PC-3 (cell line): Measurements from ENCODE around the gene EPB41L2. TPM values are rescaled to one million over a fixed set of nuclear protein-coding genes. Genes with fewer than 3 reads are reported as not detected.

Experiments
- ATAC-seq: fragments of 200-7000 bp; cut with Tn5 transposase; 2 replicates; pipeline ENCODE4 v1.9.1; 2020; ENCODE audit warnings: mild to moderate bottlenecking, moderate library complexity
- BruUV-seq: library from RNA; stranded (reverse); fragments of 400-500 nt; replicated peaks from 2 replicates; lab custom pipeline; 2021; lab: Mats Ljungman, UMichigan
- CTCF ChIA-PET: fragments of 300-600 bp; sonication (Branson Sonifier 250); formaldehyde crosslinking; loops from one replicate; lab custom pipeline; 2022; ENCODE audit warnings: antibody characterized with exemption; lab: Charles Lee
- POLR2A ChIA-PET: fragments of 300-600 bp; sonication (Branson Sonifier 250); formaldehyde crosslinking; loops from one replicate; lab custom pipeline; 2022; ENCODE audit warnings: antibody characterized with exemption; ENCODE audit not compliant: unreplicated experiment; lab: Charles Lee
- DNase-seq: peaks from one replicate; pipeline ENCODE4 v3.0.0-alpha.2; 2015
- H2AFZ ChIP-seq: fragments of 300-600 bp; sonication (generic); 2 replicates; pipeline ENCODE4 v1.6.0; 2016; ENCODE audit warnings: antibody characterized with exemption, low read length
- H3F3A ChIP-seq: fragments of 300-600 bp; sonication (generic); one replicate; pipeline ENCODE4 v1.6.0; 2017; ENCODE audit warnings: antibody characterized with exemption, low read length, control low read depth, mild to moderate bottlenecking; ENCODE audit not compliant: unreplicated experiment
- H3K27ac ChIP-seq: fragments of 300-600 bp; sonication (generic); 2 replicates; pipeline ENCODE4 v1.5.1; 2016; ENCODE audit warnings: mild to moderate bottlenecking, low read length
- H3K27me3 ChIP-seq: fragments of 300-600 bp; sonication (generic); 2 replicates; pipeline ENCODE4 v1.6.1; 2016; ENCODE audit warnings: low read length, mixed read lengths
- H3K36me3 ChIP-seq: fragments of 300-600 bp; sonication (generic); 2 replicates; pipeline ENCODE4 v1.6.1; 2016; ENCODE audit warnings: low read depth, mixed run types, low read length, mixed read lengths
- H3K4me1 ChIP-seq: fragments of 300-600 bp; sonication (generic); 2 replicates; pipeline ENCODE4 v1.5.1; 2016; ENCODE audit warnings: low read length; ENCODE audit not compliant: insufficient read depth
- H3K4me2 ChIP-seq: fragments of 300-600 bp; sonication (generic); 2 replicates; pipeline ENCODE4 v1.6.0; 2016; ENCODE audit warnings: low read length
- H3K4me3 ChIP-seq: fragments of 300-600 bp; sonication (generic); 2 replicates; pipeline ENCODE4 v1.5.1; 2016; ENCODE audit warnings: mild to moderate bottlenecking, low read length, mixed read lengths
- H3K79me2 ChIP-seq: fragments of 300-600 bp; sonication (generic); 2 replicates; pipeline ENCODE4 v1.6.1; 2017; ENCODE audit warnings: low read length, mixed read lengths
- H3K9ac ChIP-seq: fragments of 300-600 bp; sonication (generic); 2 replicates; pipeline ENCODE4 v1.6.0; 2016; ENCODE audit warnings: mild to moderate bottlenecking, low read length
- H3K9me2 ChIP-seq: fragments of 300-600 bp; sonication (generic); replicated peaks from 2 replicates; pipeline ENCODE4 v1.6.1; 2016; ENCODE audit warnings: mixed run types, low read length, mixed read lengths
- H3K9me3 ChIP-seq: fragments of 300-600 bp; sonication (generic); 2 replicates; pipeline ENCODE4 v1.6.1; 2016; ENCODE audit warnings: low read length, mixed read lengths
- H4K20me1 ChIP-seq: fragments of 300-600 bp; sonication (generic); 2 replicates; pipeline ENCODE4 v1.6.1; 2016; ENCODE audit warnings: low read length, mixed read lengths
- CTCF ChIP-seq: fragments of 300-600 bp; sonication (generic); conservative IDR thresholded peaks from 2 replicates; pipeline ENCODE4 v1.5.1; 2017; ENCODE audit warnings: antibody characterized with exemption, low read depth, mild to moderate bottlenecking, low read length
- EZH2 ChIP-seq: fragments of 300-600 bp; sonication (generic); IDR thresholded peaks from one replicate; pipeline ENCODE4 v1.6.1; 2017; ENCODE audit warnings: antibody characterized with exemption, mild to moderate bottlenecking, low read length; ENCODE audit not compliant: unreplicated experiment
- EZH2phosphoT487 ChIP-seq: fragments of 300-600 bp; sonication (generic); IDR thresholded peaks from 2 replicates; pipeline ENCODE4 v1.6.1; 2018; ENCODE audit warnings: mild to moderate bottlenecking, antibody characterized with exemption, low read length, borderline replicate concordance
- intact Hi-C: fragments of 100-400 bp; cut with micrococcal nuclease; formaldehyde crosslinking; loops from 2 replicates; pipeline ENCODE4 v1.9.0; 2023
- total RNA-seq: library from RNA; depleted of rRNA; stranded (reverse); fragments of >200 nt; gene quantifications from 2 replicates; pipeline ENCODE4 v1.2.3, GENCODE V29; 2014

EPB41L2 gene
- total RNA-seq, 1 experiment from 2014 or later = 26.9 TPM

GRCh38 chr6:130859161-130859867 lies 203.7 kb downstream of the EPB41L2 start:
- H3F3A ChIP-seq = no peaks in the 10 kb centered on the region
- H3K9me2 ChIP-seq = no peaks in the 10 kb centered on the region
- CTCF ChIA-PET = no interaction called here
- no peaks in the 10 kb centered on the region for H3K9me3 ChIP-seq
- no peaks in the 10 kb centered on the region for H4K20me1 ChIP-seq
- intact Hi-C loops = no loop called here
- no peak overlapping the region for H3K9ac ChIP-seq
- H3K4me1 ChIP-seq = no peaks in the 10 kb centered on the region
- no peak overlapping the region for H3K4me2 ChIP-seq
- H3K27ac ChIP-seq = no peak overlapping the region
- ATAC-seq (no peak), DNase-seq (no peak)
- no peaks in the 10 kb centered on the region for H3K79me2 ChIP-seq
- TF ChIP-seq CTCF (no peak), EZH2 (no peak), EZH2phosphoT487 (no peak)
- H3K4me3 ChIP-seq = no peak overlapping the region
- H2AFZ ChIP-seq = no peak overlapping the region
- POLR2A ChIA-PET = no interaction called here
- no peaks in the 10 kb centered on the region for H3K36me3 ChIP-seq
- no TSS peak for BruUV-seq
- no peaks in the 10 kb centered on the region for H3K27me3 ChIP-seq

- intact Hi-C loops = no loop called here
- POLR2A ChIA-PET = no interaction called here
- no peak overlapping the region for H3K9ac ChIP-seq
- H2AFZ ChIP-seq = no peak overlapping the region
- no peaks in the 10 kb centered on the region for H3K36me3 ChIP-seq
- no peaks in the 10 kb centered on the region for H3K9me3 ChIP-seq
- H3K9me2 ChIP-seq = no peaks in the 10 kb centered on the region
- DNase-seq = no peak
- no peaks in the 10 kb centered on the region for H3K79me2 ChIP-seq
- H4K20me1 ChIP-seq = no peaks in the 10 kb centered on the region
- CTCF ChIA-PET = no interaction called here
- no peaks in the 10 kb centered on the region for H3K4me1 ChIP-seq
- H3K27me3 ChIP-seq = no peaks in the 10 kb centered on the region
- H3K4me2 ChIP-seq = no peak overlapping the region
- no TSS peak for BruUV-seq
- H3K4me3 ChIP-seq = no peak overlapping the region
- no peak overlapping the region for H3K27ac ChIP-seq
- TF ChIP-seq EZH2phosphoT487 = no peak
- no peaks in the 10 kb centered on the region for H3F3A ChIP-seq
- no peak for ATAC-seq
These were observed 204.4 kb downstream of the EPB41L2 start for GRCh38 chr6:130858498-130859160.

GRCh38 chr6:130858054-130858453 lies 205.0 kb downstream of the EPB41L2 start:
- Histone ChIP-seq H2AFZ (no peak overlapping the region), H3K9me2 (no peaks in the 10 kb centered on the region), H3K27ac (no peak overlapping the region), H3K4me1 (no peaks in the 10 kb centered on the region), H3K36me3 (no peaks in the 10 kb centered on the region), H4K20me1 (no peaks in the 10 kb centered on the region), H3K79me2 (no peaks in the 10 kb centered on the region), H3K4me2 (no peak overlapping the region), H3K27me3 (no peaks in the 10 kb centered on the region), H3K9ac (no peak overlapping the region), H3K9me3 (no peaks in the 10 kb centered on the region), H3K4me3 (no peak overlapping the region), H3F3A (no peaks in the 10 kb centered on the region)
- TF ChIP-seq EZH2phosphoT487 = no peak
- TF ChIP-seq CTCF = no peak
- no peak for TF ChIP-seq EZH2
- no peak for DNase-seq
- intact Hi-C loops = no loop called here
- CTCF ChIA-PET = no interaction called here
- no TSS peak for BruUV-seq
- no peak for ATAC-seq
- POLR2A ChIA-PET = no interaction called here
